DND-41 (cell line): ENCODE data around the gene IFIT5.

Experiments used
- EZH2 ChIP-seq: IDR thresholded peaks from 3 replicates; pipeline ENCODE4 v1.6.1; 2012; ENCODE audit warnings: borderline replicate concordance, low read depth, mild to moderate bottlenecking, moderate library complexity, low read length, inconsistent platforms; ENCODE audit not compliant: severe bottlenecking
- TF ChIP-seq, protein P1 (sequence below): IDR thresholded peaks from 2 replicates; pipeline ENCODE4 v1.5.1; 2012; ENCODE audit warnings: borderline replicate concordance, low read length, moderate library complexity, mild to moderate bottlenecking; ENCODE audit not compliant: poor library complexity, severe bottlenecking; ENCODE audit errors: extremely low read depth

DNA sequence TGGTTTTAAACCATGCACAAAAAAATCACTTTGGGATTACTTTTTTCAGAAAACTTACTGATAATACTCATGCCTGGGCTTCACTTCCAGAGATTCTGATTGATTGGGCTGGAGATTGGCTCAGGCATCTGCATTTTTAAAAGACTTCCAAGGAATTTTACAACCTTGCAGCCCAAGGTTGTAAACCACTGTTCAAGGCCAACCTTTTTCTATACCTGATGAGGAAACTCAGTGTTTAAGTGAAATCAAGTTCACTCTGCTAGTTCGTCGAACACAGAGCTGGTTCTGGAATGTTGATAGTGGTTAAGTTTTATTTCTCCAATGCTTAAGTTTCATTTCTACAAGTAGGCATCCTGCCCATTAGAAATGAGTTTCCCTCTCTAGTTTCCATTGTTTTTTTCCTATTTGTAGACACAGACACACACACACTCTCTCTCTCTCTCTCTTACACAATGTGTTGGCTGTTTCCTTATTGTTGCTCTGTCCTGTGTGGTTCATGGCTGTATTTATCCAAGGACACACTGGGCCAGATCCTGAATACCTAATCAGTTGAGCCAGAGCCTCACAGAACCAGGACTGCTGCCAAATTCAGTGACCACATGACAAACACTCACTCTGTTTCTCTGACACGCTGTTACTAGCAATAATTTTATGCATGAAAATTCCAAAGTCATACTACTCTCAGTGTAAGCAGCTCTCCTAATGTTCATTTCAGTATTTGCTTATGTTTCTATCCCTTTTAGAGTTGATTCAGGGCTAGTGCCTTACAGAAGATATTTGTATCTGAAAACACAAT is 40.3 kb upstream of the IFIT5 start:
- TF ChIP-seq, protein P1, sequence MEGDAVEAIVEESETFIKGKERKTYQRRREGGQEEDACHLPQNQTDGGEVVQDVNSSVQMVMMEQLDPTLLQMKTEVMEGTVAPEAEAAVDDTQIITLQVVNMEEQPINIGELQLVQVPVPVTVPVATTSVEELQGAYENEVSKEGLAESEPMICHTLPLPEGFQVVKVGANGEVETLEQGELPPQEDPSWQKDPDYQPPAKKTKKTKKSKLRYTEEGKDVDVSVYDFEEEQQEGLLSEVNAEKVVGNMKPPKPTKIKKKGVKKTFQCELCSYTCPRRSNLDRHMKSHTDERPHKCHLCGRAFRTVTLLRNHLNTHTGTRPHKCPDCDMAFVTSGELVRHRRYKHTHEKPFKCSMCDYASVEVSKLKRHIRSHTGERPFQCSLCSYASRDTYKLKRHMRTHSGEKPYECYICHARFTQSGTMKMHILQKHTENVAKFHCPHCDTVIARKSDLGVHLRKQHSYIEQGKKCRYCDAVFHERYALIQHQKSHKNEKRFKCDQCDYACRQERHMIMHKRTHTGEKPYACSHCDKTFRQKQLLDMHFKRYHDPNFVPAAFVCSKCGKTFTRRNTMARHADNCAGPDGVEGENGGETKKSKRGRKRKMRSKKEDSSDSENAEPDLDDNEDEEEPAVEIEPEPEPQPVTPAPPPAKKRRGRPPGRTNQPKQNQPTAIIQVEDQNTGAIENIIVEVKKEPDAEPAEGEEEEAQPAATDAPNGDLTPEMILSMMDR: no peak
- no peak for TF ChIP-seq EZH2
